Heart left ventricle (tissue), 16 donors: ENCODE results near the gene F12. TPM values are rescaled to one million over a fixed set of nuclear protein-coding genes. Genes with fewer than 3 reads are reported as not detected.

Experiments
- ATAC-seq, 4 donors: fragments of 200-7000 bp; cut with Tn5 transposase; one replicate each; pipeline ENCODE4 v1.9.1; 2020 to 2022; ENCODE audit warnings: moderate library complexity in 4 of 4, mild to moderate bottlenecking in 3 of 4, moderate number of reproducible peaks in 1 of 4
- DNase-seq, 5 donors: peaks; one replicate each; pipeline ENCODE4 v3.0.0-alpha.2; 2020
- H3K27ac ChIP-seq, 12 donors: fragments of 200-600 bp; sonication (generic) in 4 of 12; one replicate each; pipeline versions ENCODE4 v1.5.0 to v1.8.0; 2016 to 2022; ENCODE audit warnings: mild to moderate bottlenecking in 2 of 12
- H3K27me3 ChIP-seq, 9 donors: fragments of 200-600 bp; sonication (generic) in 2 of 9; one replicate each; pipeline versions ENCODE4 v1.5.1 to v1.8.0; 2016 to 2022; ENCODE audit warnings: mild to moderate bottlenecking in 3 of 9
- H3K36me3 ChIP-seq, 9 donors: fragments of 200-600 bp; sonication (generic) in 2 of 9; one replicate each; pipeline versions ENCODE4 v1.5.0 to v1.8.0; 2018 to 2022; ENCODE audit warnings: mild to moderate bottlenecking in 2 of 9
- H3K4me1 ChIP-seq, 12 donors: fragments of 200-600 bp; sonication (generic) in 4 of 12; one replicate each; pipeline versions ENCODE4 v1.5.0 to v1.8.0; 2016 to 2022; ENCODE audit warnings: mild to moderate bottlenecking in 3 of 12
- H3K4me3 ChIP-seq, 12 donors: fragments of 200-600 bp; sonication (generic) in 4 of 12; one replicate each; pipeline versions ENCODE4 v1.5.0 to v1.8.0; 2017 to 2022; ENCODE audit warnings: mild to moderate bottlenecking in 9 of 12, moderate library complexity in 4 of 12
- H3K9me3 ChIP-seq, 12 donors: fragments of 200-600 bp; sonication (generic) in 4 of 12; one replicate each; pipeline versions ENCODE4 v1.5.0 to v1.8.0; 2016 to 2022; ENCODE audit warnings: mild to moderate bottlenecking in 1 of 12
- CTCF ChIP-seq, 12 donors: fragments of 200-600 bp; sonication (generic) in 4 of 12; IDR thresholded peaks; one replicate each; pipeline versions ENCODE4 v1.5.0 to v1.8.0; 2018 to 2022; ENCODE audit warnings: antibody characterized with exemption in 12 of 12, mild to moderate bottlenecking in 5 of 12
- POLR2A ChIP-seq, 2 donors: fragments of 450-650 bp; IDR thresholded peaks; one replicate each; pipeline ENCODE4 v1.6.1; 2017; ENCODE audit warnings: antibody characterized with exemption in 2 of 2, mild to moderate bottlenecking in 2 of 2, moderate library complexity in 2 of 2
- WGBS, 4 donors: extraction: QIAGEN DNeasy Blood & Tissue Kit in 2 of 4; methylation state at CpG; one replicate each; pipeline versions ENCODE4 v1.1.5 to v1.1.7; 2013 to 2018; 5-methylcytosine and 5-hydroxymethylcytosine counted together
- intact Hi-C, 10 donors: fragments of 100-400 bp; cut with DNase I; formaldehyde crosslinking; loops; one replicate each; pipeline versions ENCODE4 v1.11.1 to v1.14.2; 2022
- polyA plus RNA-seq, 2 donors: library from polyadenylated mRNA; stranded (reverse); fragments of 200-250 nt; gene quantifications; one replicate each; pipeline ENCODE4 v1.2.3, GENCODE V29; 2013
- total RNA-seq, 9 donors: library from RNA; depleted of rRNA in 2 of 9; stranded (reverse); fragments of >200 nt in 2 of 9; fragmentation: NEBNext Ultra II Directional in 3 of 9; extraction: Animal tissue kit (Norgen Biotek cat#: 25700) in 3 of 9; gene quantifications; one replicate each; pipeline versions ENCODE4 v1.1.0 to v1.2.4, GENCODE V29; 2016 to 2023
- donor health status: ischemic (EF 13 %, LVEDD 7.1; RV severe dilation, severe dysfunction).
- donor health status: healthy with polysubstance abuse.
- donor health status: DM: no; HTN: yes; CAD: no.
- donor health status: DM: no; HTN: no; CAD: no.
- donor health status: ischemic (EF 25% LVEDD 6.9; RV normal size, moderate dysfunction).
- donor health status: ischemic (EF 25% LVEDD 5.7; RV mildly dilated, moderate dysfunction).
- donor health status: healthy.
- donor health status: DM: yes; HTN: yes; CAD: no.
- donor health status: ischemic (EF 35%, LVEDD 5.7; RV mildly dilated, moderate dysfunction).
- donor health status: nonischemic (EF 11% LVEDD 7.7; RV severe dilation, severe dysfunction).
- donor health status: DM: yes; HTN: yes; CAD: no.
- donor health status: PGD.
- donor health status: ischemic (EF 29% LVEDD 5.4; RV normal size, mild dysfunction).
- donor health status: nonischemic (EF 23%, LVEDD 6.1; RV moderate dilation, normal function).

F12 gene
- total and polyA plus RNA-seq, 11 donors, result 0.29 to 0.56 TPM; not detected in 9

DNA sequence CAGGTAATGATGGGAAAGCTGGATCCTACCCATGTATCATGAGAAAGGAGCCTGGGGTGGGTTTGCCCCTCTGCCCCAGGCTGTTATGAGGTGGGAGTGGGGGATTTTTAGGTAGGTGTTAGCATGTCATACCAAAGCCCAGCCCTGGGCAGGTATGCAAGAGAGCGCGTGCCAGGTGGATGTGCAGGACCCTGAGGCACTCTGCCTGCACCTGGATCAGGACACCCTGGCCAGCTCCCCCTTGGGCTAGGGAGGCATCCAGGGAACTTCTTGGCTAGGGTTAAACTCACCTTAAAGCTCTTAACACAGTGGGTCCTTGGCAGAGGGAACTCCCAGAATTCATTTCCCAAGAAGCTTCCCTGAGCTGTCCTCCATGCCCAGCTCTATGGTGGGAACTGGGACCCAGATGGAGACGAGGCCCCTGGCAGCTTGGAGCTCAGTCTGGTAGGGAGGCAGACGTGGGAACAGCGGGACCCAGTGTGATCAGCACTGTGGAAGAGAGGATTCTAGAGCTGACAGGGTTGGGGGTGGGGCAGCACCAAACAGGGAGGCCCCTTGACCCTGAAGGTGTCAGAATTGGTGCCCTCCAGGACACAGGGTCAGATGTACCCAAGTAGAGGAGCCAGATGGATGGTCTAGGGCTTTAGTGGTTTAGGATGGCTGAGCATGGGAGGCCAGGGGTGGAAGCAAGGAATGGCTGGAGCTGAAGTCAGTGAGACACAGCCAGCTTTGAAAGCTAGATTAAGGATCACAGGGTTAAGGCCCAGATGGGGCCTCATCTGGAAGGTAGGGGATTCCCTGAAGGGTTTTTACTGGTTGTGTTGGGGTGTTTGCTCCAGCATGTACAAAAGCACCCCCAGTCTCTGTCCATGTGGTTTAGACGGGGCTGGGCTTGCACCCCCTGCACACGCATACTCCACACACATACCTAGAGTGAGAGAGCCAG is 35.0 kb upstream of the F12 start:
- intact Hi-C loops, result no loop called here
- ATAC-seq (no peak), DNase-seq (no peak)
- TF ChIP-seq POLR2A (IDR thresholded peaks at IDR 0.05), result no peak
- TF ChIP-seq CTCF (IDR thresholded peaks at IDR 0.05), result no peak
- Histone ChIP-seq H3K36me3 (peaks cover 0 to 36% (median 5%) of the 10 kb centered on the region in 9 donors), H3K4me3 (no peak overlapping the region), H3K9me3 (no peaks in the 10 kb centered on the region), H3K27me3 (peaks cover 0 to 11% (median 0%) of the 10 kb centered on the region in 9 donors), H3K4me1 (peaks cover 2 to 32% (median 20%) of the 10 kb centered on the region in 12 donors), H3K27ac (no peak overlapping the region)
- 67 to 80% (median 77%) methylated on average over 6 to 7 of the region's 7 CpGs for WGBS, 4 donors

GRCh38 chr5:177443144-177443983 is 34.0 kb upstream of the F12 start:
- no peak overlapping the region for H3K27ac ChIP-seq
- TF ChIP-seq CTCF (IDR thresholded peaks at IDR 0.05), result no peak
- no peak for TF ChIP-seq POLR2A (IDR thresholded peaks at IDR 0.05)
- 80 to 84% (median 81%) methylated on average over 12 to 15 of the region's 15 CpGs for WGBS, 4 donors
- H3K4me1 ChIP-seq, result peaks cover 2 to 27% (median 20%) of the 10 kb centered on the region in 12 donors
- ATAC-seq (no peak), DNase-seq (no peak)
- peaks cover 0 to 7% (median 0%) of the 10 kb centered on the region in 9 donors for H3K27me3 ChIP-seq
- no peaks in the 10 kb centered on the region for H3K9me3 ChIP-seq
- intact Hi-C loops, result no loop called here
- H3K4me3 ChIP-seq, result no peak overlapping the region
- H3K36me3 ChIP-seq, result peaks cover 0 to 46% (median 10%) of the 10 kb centered on the region in 9 donors

DNA sequence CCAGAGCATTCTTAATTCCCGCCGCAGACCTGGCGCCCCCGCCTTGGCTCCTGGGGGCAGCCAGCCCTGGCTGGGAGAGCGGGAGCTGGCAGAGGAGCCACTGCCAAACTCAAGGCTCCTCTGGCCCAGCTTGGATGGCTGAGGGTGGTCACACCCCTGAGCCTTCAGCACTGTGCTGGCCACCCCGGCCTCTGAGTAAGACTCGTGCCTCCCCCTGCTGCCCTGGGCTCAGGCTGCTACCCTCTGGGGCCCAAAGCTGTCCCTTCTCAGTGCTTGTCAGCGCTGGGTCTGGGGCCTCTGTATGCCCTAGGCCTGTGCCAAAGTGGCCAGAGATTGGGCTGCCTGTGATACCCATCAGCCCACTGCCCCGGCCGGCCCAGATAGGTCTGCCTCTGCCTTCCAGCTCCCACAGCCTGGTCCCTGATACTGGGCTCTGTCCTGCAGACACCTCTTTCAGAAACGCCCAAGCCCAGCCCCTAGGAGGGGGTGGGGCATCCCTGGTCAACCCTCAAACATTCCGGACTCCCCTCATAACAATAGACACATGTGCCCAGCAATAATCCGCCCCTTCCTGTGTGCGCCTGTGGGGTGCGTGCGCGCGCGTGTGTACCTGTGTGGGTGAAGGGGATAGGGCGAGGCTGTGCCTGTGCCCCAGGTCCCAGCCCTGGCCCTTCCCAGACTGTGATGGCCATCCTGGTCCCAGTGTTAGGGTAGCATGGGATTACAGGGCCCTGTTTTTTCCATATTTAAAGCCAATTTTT is 32.9 kb upstream of the F12 start:
- Histone ChIP-seq H3K4me1 (peaks cover 0 to 16% (median 10%) of the 10 kb centered on the region in 12 donors), H3K27ac (no peak overlapping the region), H3K9me3 (no peaks in the 10 kb centered on the region), H3K36me3 (peaks cover 0 to 58% (median 18%) of the 10 kb centered on the region in 9 donors), H3K27me3 (peaks cover 0 to 2% (median 0%) of the 10 kb centered on the region in 9 donors), H3K4me3 (no peak overlapping the region)
- WGBS, 4 donors, result 90 to 93% (median 91%) methylated on average over 10 to 20 of the region's 20 CpGs
- TF ChIP-seq CTCF (IDR thresholded peaks at IDR 0.05), result no peak
- no peak for TF ChIP-seq POLR2A (IDR thresholded peaks at IDR 0.05)
- no peak for ATAC-seq
- no peak for DNase-seq
- intact Hi-C loops, result no loop called here
